Measurements from ENCODE around the gene ZNF365.

The ZNF365 gene

GRCh38 chr10:62430881-62431280 is 56.7 kb downstream of the ZNF365 start:
- in situ Hi-C loops (cut with MboI; ENCODE audit: low pct_unique_long_range_greater_than_20kb, low sequenced_read_pairs, unreplicated experiment) = no loop called here
- no peak for DNase-seq (ENCODE audit: low spot score)
- no peak for TF ChIP-seq CTCF (IDR thresholded peaks at IDR 0.05; ENCODE audit: extremely low read depth, insufficient read depth, missing control alignments)

GRCh38 chr10:62433181-62433692 is 59.1 kb downstream of the ZNF365 start:
- no peak for TF ChIP-seq CTCF (IDR thresholded peaks at IDR 0.05; ENCODE audit: extremely low read depth, insufficient read depth, missing control alignments)
- peak; percentile 24 for DNase-seq (ENCODE audit: low spot score)

GRCh38 chr10:62433901-62434300 is 59.7 kb downstream of the ZNF365 start:
- in situ Hi-C loops (cut with MboI; ENCODE audit: low pct_unique_long_range_greater_than_20kb, low sequenced_read_pairs, unreplicated experiment) = no loop called here
- TF ChIP-seq CTCF (IDR thresholded peaks at IDR 0.05; ENCODE audit: extremely low read depth, insufficient read depth, missing control alignments) = no peak
- no peak for DNase-seq (ENCODE audit: low spot score)

More at GRCh38 chr10:62433181-62433692, 59.1 kb downstream of the ZNF365 start:
- in situ Hi-C loops (cut with MboI; ENCODE audit: low pct_unique_long_range_greater_than_20kb, low sequenced_read_pairs, unreplicated experiment) = no loop called here

- peak; percentile 59 for TF ChIP-seq CTCF (IDR thresholded peaks at IDR 0.05; ENCODE audit: extremely low read depth, insufficient read depth, missing control alignments)
- in situ Hi-C loops (cut with MboI; ENCODE audit: low pct_unique_long_range_greater_than_20kb, low sequenced_read_pairs, unreplicated experiment) = no loop called here
- peak; percentile 16 for DNase-seq (ENCODE audit: low spot score)
These were observed 63.5 kb downstream of the ZNF365 start for GRCh38 chr10:62437696-62438095.

GRCh38 chr10:62442006-62442405 is 67.8 kb downstream of the ZNF365 start:
- no peak for TF ChIP-seq CTCF (IDR thresholded peaks at IDR 0.05; ENCODE audit: extremely low read depth, insufficient read depth, missing control alignments)
- in situ Hi-C loops (cut with MboI; ENCODE audit: low pct_unique_long_range_greater_than_20kb, low sequenced_read_pairs, unreplicated experiment) = no loop called here
- DNase-seq (ENCODE audit: low spot score) = no peak

GRCh38 chr10:62442894-62443669 is 68.9 kb downstream of the ZNF365 start:
- DNase-seq (ENCODE audit: low spot score) = no peak
- no peak for TF ChIP-seq CTCF (IDR thresholded peaks at IDR 0.05; ENCODE audit: extremely low read depth, insufficient read depth, missing control alignments)
- in situ Hi-C loops (cut with MboI; ENCODE audit: low pct_unique_long_range_greater_than_20kb, low sequenced_read_pairs, unreplicated experiment) = no loop called here
